Natural killer cell treated with Interleukin-12 subunit alpha and Interleukin-12 subunit beta and Interleukin-15 and Interleukin-18, amount 100 ng/mL, for 72 hours (primary cell): ENCODE data around the gene USHBP1. TPM values are rescaled to one million over a fixed set of nuclear protein-coding genes. Genes with fewer than 3 reads are reported as not detected.
A peak's percentile ranks its signal among the peaks of the same experiment; 100 is the strongest.

Experiments
- ATAC-seq, 2 donors: fragments of 150-1000 bp; cut with Tn5 transposase in 1 of 2; sonication (Bioruptor Pico), chemical (Tn5 transposase) in 1 of 2; 2 replicates each; pipeline ENCODE4 v1.10.0; 2021
- DNase-seq: peaks from one replicate; pipeline ENCODE4 v3.0.0; 2022; ENCODE audit warnings: low spot score
- H3K27ac Mint-ChIP-seq, 2 donors: 1 replicate in 1 of 2; 2 replicates in 1 of 2; pipeline ENCODE4 v1.8.0; 2022; ENCODE audit warnings: mixed read lengths in 2 of 2, mild to moderate bottlenecking in 1 of 2, moderate library complexity in 1 of 2
- H3K27me3 Mint-ChIP-seq, 2 donors: 1 replicate in 1 of 2; 2 replicates in 1 of 2; pipeline ENCODE4 v1.8.0; 2022; ENCODE audit warnings: mixed read lengths in 2 of 2
- H3K36me3 Mint-ChIP-seq: one replicate; pipeline ENCODE4 v1.8.0; 2022; ENCODE audit warnings: mixed read lengths
- H3K4me1 Mint-ChIP-seq, 2 donors: 1 replicate in 1 of 2; 2 replicates in 1 of 2; pipeline ENCODE4 v1.8.0; 2022; ENCODE audit warnings: low read depth in 2 of 2, mixed read lengths in 2 of 2, mild to moderate bottlenecking in 1 of 2
- H3K4me3 Mint-ChIP-seq: one replicate; pipeline ENCODE4 v1.8.0; 2022; ENCODE audit warnings: mixed read lengths
- H3K9me3 Mint-ChIP-seq: 2 replicates; pipeline ENCODE4 v1.8.0; 2022; ENCODE audit warnings: mixed read lengths
- total RNA-seq, 2 donors: library from RNA; stranded (reverse); gene quantifications; one replicate each; pipeline ENCODE4 v1.2.3, GENCODE V29; 2022

USHBP1 gene
- total RNA-seq, 2 donors from 2014 or later = not detected

GRCh38 chr19:17245535-17245984 lies 19.0 kb downstream of the USHBP1 start, which contains the start of gene NR2F6:
NR2F6 (minus strand) TSS chr19:17245919; CDS start chr19:17245220, 699 bp downstream.
- no peaks in the 10 kb centered on the region for H3K9me3 Mint-ChIP-seq
- peak within 1 kb of the TSS; percentile 70 for H3K4me3 Mint-ChIP-seq
- no peaks in the 10 kb centered on the region for H3K27me3 Mint-ChIP-seq
- peak within 1 kb of the TSS; percentile 34 to 50 for H3K27ac Mint-ChIP-seq
- ATAC-seq (peak in 1 of 2 donors; percentile 22), DNase-seq (no peak)
- no peaks in the 10 kb centered on the region for H3K36me3 Mint-ChIP-seq
- peaks cover 6% of the 10 kb centered on the region in 2 donors for H3K4me1 Mint-ChIP-seq

DNA sequence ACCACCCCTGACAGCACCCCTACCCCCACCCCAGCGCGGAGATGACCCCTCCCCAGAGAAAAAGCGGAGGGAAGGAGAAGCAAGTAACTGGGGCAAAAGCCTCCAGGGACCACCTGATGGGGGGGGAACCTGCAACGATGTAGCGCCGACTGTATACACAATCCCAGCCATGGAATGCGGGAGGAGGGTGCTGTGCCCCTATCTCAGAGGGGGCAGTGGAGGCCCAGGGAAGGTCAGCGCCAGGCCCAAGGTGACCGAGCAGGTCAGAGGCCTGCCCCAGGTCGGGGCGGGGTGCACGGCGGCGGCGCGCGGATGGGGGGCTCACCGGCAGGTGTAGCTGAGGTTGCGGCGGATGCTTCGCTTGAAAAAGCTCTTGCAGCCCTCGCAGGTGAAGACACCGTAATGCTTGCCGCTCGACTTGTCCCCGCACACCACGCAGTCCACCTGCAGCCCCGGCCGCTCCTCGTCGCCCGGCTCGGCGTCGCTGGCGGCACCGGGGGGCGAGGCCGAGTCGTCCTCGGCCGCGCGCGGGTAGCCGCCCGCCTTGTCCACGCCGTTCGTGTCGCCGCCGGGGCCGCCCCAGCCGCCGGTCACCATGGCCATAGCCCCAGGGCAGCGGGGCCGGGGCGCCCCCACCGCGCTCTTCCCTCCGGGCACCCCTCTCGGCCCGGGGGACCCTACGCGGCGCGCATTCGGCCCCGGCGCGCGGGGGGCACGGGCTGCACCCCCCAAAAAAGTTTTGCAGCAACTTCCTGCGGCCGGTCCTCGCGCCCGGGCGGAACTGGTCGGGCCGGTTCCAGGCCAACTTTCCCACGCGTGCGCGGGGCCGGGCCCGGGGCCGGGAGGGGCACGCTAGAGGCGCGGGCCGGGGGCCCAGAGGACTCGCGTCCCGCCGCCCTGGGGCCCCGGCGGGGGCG lies 19.7 kb downstream of the USHBP1 start:
- H3K9me3 Mint-ChIP-seq = no peaks in the 10 kb centered on the region
- ATAC-seq = no peak

GRCh38 chr19:17243830-17244617 lies 20.5 kb downstream of the USHBP1 start:
- peak overlapping the region; percentile 42 for H3K4me3 Mint-ChIP-seq
- ATAC-seq (no peak), DNase-seq (no peak)
- H3K27me3 Mint-ChIP-seq = no peaks in the 10 kb centered on the region
- H3K36me3 Mint-ChIP-seq = no peaks in the 10 kb centered on the region
- H3K4me1 Mint-ChIP-seq = peaks cover 6% of the 10 kb centered on the region in 2 donors
- H3K9me3 Mint-ChIP-seq = no peaks in the 10 kb centered on the region
- H3K27ac Mint-ChIP-seq = no peak overlapping the region

More for the DNA sequence above, 19.7 kb downstream of the USHBP1 start:
- Mint-ChIP-seq H3K4me1 (peaks cover 6% of the 10 kb centered on the region in 2 donors), H3K4me3 (peak overlapping the region; percentile 42), H3K27ac (no peak overlapping the region), H3K27me3 (no peaks in the 10 kb centered on the region), H3K36me3 (no peaks in the 10 kb centered on the region)
- no peak for DNase-seq

DNA sequence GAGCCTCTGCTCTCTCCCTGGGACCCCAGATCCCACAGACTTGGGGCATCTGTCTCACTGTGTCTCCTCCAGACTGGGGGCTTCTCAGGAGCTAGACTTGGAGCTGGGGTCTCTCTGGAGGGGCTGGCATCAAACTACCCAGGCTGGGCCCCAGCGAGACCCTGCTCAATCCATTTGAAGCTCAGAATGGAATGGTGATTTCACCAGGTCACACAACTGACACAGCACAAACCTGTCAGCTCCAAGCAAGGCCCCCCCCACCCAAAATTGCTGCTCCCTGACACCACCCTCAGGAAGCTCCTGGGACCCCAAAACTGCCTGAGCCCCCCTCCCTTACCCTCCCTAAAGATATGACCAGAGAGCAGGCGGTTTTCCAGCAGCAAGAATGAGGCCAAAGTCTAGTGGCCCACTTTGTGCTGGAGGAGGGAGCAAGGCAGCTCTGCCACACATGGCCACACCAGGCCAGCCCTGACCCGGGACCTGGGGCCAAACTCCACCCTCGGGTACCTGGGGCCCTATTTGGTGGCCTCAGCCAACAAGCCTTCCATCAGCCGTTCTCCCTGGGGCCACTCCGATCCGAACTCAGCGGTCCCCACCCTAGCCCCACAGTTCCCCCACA lies 21.2 kb downstream of the USHBP1 start:
- DNase-seq (no peak), ATAC-seq (no peak)
- H3K36me3 Mint-ChIP-seq = no peaks in the 10 kb centered on the region
- H3K4me1 Mint-ChIP-seq = peaks cover 6% of the 10 kb centered on the region in 2 donors
- no peaks in the 10 kb centered on the region for H3K27me3 Mint-ChIP-seq
- no peaks in the 10 kb centered on the region for H3K9me3 Mint-ChIP-seq
- H3K4me3 Mint-ChIP-seq = peak overlapping the region; percentile 10
- no peak overlapping the region for H3K27ac Mint-ChIP-seq

- H3K9me3 Mint-ChIP-seq = no peaks in the 10 kb centered on the region
- H3K27ac Mint-ChIP-seq = no peak overlapping the region
- H3K4me3 Mint-ChIP-seq = no peak overlapping the region
Measured at GRCh38 chr19:17242431-17243208, 21.9 kb downstream of the USHBP1 start.

DNA sequence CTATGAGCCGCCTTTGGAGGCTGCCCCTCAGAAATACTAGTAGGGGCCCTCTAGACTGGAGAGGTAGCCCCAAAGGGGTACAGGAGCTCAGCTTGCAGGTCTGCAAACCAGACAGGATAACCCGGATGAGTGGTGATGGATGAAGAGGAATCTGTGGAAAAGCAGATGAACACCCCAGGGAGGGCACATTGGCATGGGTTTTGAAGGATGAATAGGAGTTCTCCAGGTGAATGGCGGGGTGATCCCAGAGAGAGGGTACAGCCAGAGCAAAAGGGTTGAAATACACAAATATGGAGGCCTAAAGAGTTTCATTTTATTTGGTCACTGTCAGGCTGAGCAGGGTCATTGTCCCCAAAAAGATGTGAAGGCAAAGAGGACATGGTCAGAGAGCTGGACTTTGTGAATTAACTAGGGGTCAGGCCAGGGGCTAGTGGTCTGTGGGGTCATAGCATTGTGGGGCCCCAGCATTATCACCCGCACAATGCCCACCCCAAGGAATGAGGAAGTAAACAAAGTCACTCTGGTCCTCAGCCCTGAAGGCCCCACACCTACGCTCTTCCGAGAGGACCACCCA lies 23.6 kb downstream of the USHBP1 start:
- Mint-ChIP-seq H3K27me3 (no peaks in the 10 kb centered on the region), H3K4me1 (no peaks in the 10 kb centered on the region), H3K27ac (no peak overlapping the region), H3K36me3 (no peaks in the 10 kb centered on the region), H3K4me3 (no peak overlapping the region), H3K9me3 (no peaks in the 10 kb centered on the region)
- DNase-seq (no peak), ATAC-seq (no peak)

More at GRCh38 chr19:17242431-17243208, 21.9 kb downstream of the USHBP1 start:
- H3K36me3 Mint-ChIP-seq = no peaks in the 10 kb centered on the region
- ATAC-seq = no peak
- no peak for DNase-seq
- no peaks in the 10 kb centered on the region for H3K27me3 Mint-ChIP-seq
- peaks cover 6% of the 10 kb centered on the region in 2 donors for H3K4me1 Mint-ChIP-seq

GRCh38 chr19:17240062-17240752 lies 24.3 kb downstream of the USHBP1 start:
- no peaks in the 10 kb centered on the region for H3K4me1 Mint-ChIP-seq
- ATAC-seq = no peak
- DNase-seq = no peak
- H3K36me3 Mint-ChIP-seq = no peaks in the 10 kb centered on the region
- no peak overlapping the region for H3K27ac Mint-ChIP-seq
- H3K27me3 Mint-ChIP-seq = no peaks in the 10 kb centered on the region
- no peaks in the 10 kb centered on the region for H3K9me3 Mint-ChIP-seq
- H3K4me3 Mint-ChIP-seq = no peak overlapping the region

DNA sequence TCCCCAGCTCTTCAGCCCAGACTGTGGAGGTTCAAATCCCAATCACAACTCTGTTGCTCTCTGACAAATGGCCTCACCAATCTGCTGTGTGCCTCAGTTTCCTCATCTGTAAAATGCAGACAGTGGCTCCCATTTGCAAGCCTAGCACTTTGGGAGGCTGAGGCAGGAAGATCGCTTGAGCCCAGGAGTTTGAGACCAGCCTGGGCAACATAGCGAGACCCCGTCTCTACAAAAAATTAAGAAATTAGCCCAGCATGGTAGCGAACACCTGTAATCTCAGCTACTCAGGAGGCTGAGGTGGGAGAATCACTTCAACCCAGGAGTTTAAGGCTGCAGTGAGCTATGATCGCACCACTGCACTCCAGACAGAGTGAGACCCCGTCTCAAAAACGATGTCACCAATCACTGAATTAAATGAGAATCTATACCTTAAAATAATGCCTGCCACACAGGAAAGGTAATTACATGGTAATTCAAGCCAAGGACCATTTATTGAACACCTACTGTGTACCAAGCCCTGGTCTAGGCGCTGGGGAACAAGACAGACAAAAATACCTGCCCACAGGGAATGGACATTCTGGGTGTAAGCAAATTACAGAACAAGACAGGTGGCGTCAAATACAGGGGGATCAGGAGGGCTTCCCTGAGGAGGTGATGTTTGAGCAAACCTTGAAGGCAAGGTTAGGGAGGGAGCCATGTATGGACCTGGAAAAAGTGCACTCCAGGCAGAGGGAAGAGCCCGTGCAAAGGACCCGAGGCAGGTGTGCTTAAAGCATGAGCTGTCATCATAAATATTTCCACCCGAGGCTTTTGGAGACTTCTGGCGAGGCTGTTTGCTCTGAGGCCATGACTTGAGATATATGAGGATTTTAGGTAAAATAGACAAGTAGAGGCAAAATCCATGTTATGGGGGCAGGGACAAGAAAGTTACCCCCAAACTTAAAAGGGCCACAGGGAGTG lies 26.5 kb downstream of the USHBP1 start:
- Mint-ChIP-seq H3K9me3 (no peaks in the 10 kb centered on the region), H3K4me1 (peaks cover 0 to 5% of the 10 kb centered on the region in 2 donors), H3K36me3 (no peaks in the 10 kb centered on the region), H3K4me3 (peak overlapping the region; percentile 42), H3K27ac (peak overlapping the region in 1 of 2 donors; percentile 33), H3K27me3 (no peaks in the 10 kb centered on the region)
- ATAC-seq (no peak), DNase-seq (no peak)

DNA sequence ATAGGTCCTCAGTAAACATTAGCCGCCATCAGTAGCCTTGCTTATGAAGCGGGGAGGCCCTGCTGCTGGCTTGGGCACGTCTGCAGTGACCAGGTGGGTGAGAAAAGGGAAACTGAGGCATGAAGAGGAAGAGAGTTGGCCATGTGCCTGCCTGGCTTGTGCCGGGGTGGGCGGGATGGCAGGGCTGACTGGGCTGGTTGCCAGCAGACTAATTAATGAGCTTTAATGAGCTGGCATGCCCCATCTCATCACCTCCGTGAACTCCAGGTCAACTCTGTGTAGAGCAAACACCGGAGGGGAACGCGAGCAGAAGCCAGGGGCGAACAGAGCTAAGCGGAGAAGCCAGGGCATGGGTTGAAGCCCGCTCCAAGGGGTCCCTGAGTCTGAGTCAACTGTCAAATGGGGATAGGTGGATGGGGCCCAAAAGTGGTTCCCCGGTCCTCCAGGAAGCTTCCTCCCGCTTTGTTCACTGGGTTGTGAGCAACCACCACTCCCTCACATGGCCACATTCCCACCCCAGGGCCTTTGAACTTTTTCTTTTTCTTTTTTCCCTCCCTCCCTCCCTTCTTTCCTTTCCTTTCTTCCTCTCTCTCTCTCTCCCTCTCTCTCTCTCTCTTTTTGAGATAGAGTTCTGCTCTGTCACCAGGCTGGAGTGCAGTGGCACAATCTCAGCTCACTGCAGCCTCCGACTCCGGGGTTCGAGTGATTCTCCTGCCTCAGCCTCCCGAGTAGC lies 27.6 kb downstream of the USHBP1 start:
- no peaks in the 10 kb centered on the region for H3K36me3 Mint-ChIP-seq
- ATAC-seq = no peak
- H3K9me3 Mint-ChIP-seq = no peaks in the 10 kb centered on the region
- H3K4me1 Mint-ChIP-seq = peaks cover 0 to 5% of the 10 kb centered on the region in 2 donors
- no peak overlapping the region for H3K27ac Mint-ChIP-seq
- H3K4me3 Mint-ChIP-seq = peak overlapping the region; percentile 76
- H3K27me3 Mint-ChIP-seq = no peaks in the 10 kb centered on the region
- no peak for DNase-seq

- peaks cover 0 to 5% of the 10 kb centered on the region in 2 donors for H3K4me1 Mint-ChIP-seq
- peak overlapping the region; percentile 76 for H3K4me3 Mint-ChIP-seq
- no peaks in the 10 kb centered on the region for H3K9me3 Mint-ChIP-seq
- no peaks in the 10 kb centered on the region for H3K27me3 Mint-ChIP-seq
- no peaks in the 10 kb centered on the region for H3K36me3 Mint-ChIP-seq
- H3K27ac Mint-ChIP-seq = no peak overlapping the region
- ATAC-seq = peak in 1 of 2 donors; percentile 74
- no peak for DNase-seq
Measured at GRCh38 chr19:17235971-17236777, 28.4 kb downstream of the USHBP1 start.
